Parathyroid adenoma (tissue), 2 donors: ENCODE data around the gene HLA-DOB.
"Not testable (repeated sequence)": the region's sequence is repeated elsewhere in the genome, so short reads cannot be mapped to it uniquely, and the experiment has no call there.

Experiments
- H2AFZ ChIP-seq: fragments of 300-600 bp; sonication (generic); one replicate; pipeline ENCODE4 v1.7.0; 2017; ENCODE audit warnings: antibody characterized with exemption, mild to moderate bottlenecking
- H3K27ac ChIP-seq: fragments of 300-600 bp; sonication (generic); one replicate; pipeline ENCODE4 v1.7.0; 2017
- H3K27me3 ChIP-seq: fragments of 300-600 bp; sonication (generic); one replicate; pipeline ENCODE4 v1.7.0; 2017; ENCODE audit warnings: low read length; ENCODE audit not compliant: control insufficient read depth, insufficient read depth
- H3K36me3 ChIP-seq: fragments of 300-600 bp; sonication (generic); one replicate; pipeline ENCODE4 v1.7.0; 2017; ENCODE audit warnings: low read length; ENCODE audit not compliant: control insufficient read depth, insufficient read depth
- H3K4me1 ChIP-seq: fragments of 300-600 bp; sonication (generic); one replicate; pipeline ENCODE4 v1.7.0; 2017; ENCODE audit warnings: control low read depth
- H3K4me2 ChIP-seq: fragments of 300-600 bp; sonication (generic); one replicate; pipeline ENCODE4 v1.7.0; 2017; ENCODE audit warnings: low read length
- H3K4me3 ChIP-seq: fragments of 300-600 bp; sonication (generic); one replicate; pipeline ENCODE4 v1.7.0; 2017; ENCODE audit warnings: low read depth, low read length
- H3K79me2 ChIP-seq: fragments of 300-600 bp; sonication (generic); one replicate; pipeline ENCODE4 v1.7.0; 2017; ENCODE audit warnings: control low read depth
- H3K9ac ChIP-seq: fragments of 300-600 bp; sonication (generic); one replicate; pipeline ENCODE4 v1.7.0; 2017; ENCODE audit warnings: mild to moderate bottlenecking
- H3K9me3 ChIP-seq: fragments of 300-600 bp; sonication (generic); one replicate; pipeline ENCODE4 v1.7.0; 2017; ENCODE audit warnings: low read length; ENCODE audit not compliant: control insufficient read depth
- TF ChIP-seq, protein P1 (sequence below): fragments of 300-600 bp; sonication (generic); IDR thresholded peaks from one replicate; pipeline ENCODE4 v1.7.0; 2017; ENCODE audit warnings: antibody characterized with exemption, mild to moderate bottlenecking
- donor health status: primary hyperparathyroidism.

Gene HLA-DOB

DNA sequence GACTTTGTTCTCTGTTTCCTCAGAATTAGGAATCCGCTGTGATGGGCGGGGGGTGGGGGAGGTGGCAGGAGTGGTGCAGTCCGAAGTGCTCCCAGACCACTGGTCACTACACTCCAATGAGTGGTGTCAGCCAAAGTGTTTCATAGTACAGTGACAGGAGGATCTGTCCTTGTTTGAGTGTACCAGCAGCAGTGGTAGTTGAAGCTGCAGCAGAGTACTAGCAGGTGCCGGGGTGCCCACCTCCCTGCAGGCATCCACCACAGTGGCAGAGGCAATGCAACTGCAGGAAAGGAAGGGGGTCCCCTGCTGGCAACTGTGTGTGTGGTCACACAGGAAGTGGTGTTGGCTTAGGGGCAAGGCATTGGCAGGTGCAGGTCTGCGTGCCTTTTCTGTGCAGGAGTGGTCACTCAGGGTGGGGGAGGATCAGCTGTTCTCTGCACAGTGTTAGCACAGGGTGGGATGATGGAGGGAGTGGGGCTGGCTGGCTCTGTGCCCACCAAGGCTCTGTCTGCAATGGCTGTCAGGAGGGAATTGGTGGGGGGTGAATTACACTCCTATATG lies 9.7 kb downstream of the HLA-DOB start:
- TF ChIP-seq, protein P1, sequence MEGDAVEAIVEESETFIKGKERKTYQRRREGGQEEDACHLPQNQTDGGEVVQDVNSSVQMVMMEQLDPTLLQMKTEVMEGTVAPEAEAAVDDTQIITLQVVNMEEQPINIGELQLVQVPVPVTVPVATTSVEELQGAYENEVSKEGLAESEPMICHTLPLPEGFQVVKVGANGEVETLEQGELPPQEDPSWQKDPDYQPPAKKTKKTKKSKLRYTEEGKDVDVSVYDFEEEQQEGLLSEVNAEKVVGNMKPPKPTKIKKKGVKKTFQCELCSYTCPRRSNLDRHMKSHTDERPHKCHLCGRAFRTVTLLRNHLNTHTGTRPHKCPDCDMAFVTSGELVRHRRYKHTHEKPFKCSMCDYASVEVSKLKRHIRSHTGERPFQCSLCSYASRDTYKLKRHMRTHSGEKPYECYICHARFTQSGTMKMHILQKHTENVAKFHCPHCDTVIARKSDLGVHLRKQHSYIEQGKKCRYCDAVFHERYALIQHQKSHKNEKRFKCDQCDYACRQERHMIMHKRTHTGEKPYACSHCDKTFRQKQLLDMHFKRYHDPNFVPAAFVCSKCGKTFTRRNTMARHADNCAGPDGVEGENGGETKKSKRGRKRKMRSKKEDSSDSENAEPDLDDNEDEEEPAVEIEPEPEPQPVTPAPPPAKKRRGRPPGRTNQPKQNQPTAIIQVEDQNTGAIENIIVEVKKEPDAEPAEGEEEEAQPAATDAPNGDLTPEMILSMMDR, result no peak
- H3K4me1 ChIP-seq, result no peaks in the 10 kb centered on the region
- no peak overlapping the region for H3K4me3 ChIP-seq
- no peak overlapping the region for H3K9ac ChIP-seq
- H2AFZ ChIP-seq, result no peak overlapping the region
- H3K27ac ChIP-seq, result no peak overlapping the region
- H3K36me3 ChIP-seq, result no peaks in the 10 kb centered on the region
- no peak overlapping the region for H3K4me2 ChIP-seq
- no peaks in the 10 kb centered on the region for H3K27me3 ChIP-seq
- no peaks in the 10 kb centered on the region for H3K79me2 ChIP-seq
- H3K9me3 ChIP-seq, result no peaks in the 10 kb centered on the region

DNA sequence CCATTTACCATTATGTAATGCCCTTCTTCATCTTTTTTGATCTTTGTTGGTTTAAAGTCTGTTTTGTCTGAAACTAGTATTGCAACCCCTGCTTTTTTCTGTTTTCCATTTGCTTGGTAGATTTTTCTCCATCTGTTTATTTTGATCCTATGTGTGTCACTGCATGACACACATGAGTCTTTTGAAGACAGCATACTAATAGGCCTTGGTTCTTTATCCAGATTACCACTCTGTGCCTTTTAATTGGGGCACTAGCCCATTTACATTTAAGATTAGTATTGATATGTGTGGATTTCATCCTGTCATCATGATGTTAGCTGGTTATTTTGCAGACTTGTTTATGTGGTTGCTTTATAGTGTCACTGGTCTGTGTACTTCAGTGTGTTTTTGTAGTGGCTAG lies 11.4 kb downstream of the HLA-DOB start:
- not testable (repeated sequence) for H3K79me2 ChIP-seq, H3K4me3 ChIP-seq, H3K4me2 ChIP-seq, H3K27ac ChIP-seq, H2AFZ ChIP-seq, H3K27me3 ChIP-seq, H3K4me1 ChIP-seq, H3K9ac ChIP-seq, H3K36me3 ChIP-seq, H3K9me3 ChIP-seq

DNA sequence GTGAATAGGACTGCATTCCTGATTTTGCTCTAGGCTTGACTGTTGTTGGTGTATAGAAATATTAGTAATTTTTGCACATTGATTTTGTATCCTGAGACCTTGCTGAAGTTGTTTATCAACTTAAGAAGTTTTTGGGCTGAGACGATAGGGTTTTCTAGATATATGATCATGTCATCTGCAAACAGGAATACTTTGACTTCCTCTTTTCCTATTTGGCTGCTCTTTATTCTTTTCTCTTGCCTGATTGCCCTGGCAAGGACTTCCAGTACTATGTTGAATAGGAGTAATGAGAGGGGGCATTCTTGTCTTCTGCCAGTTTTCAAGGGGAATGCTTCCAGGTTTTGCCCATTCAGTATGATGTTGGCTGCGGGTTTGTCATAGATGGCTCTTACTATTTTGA lies 13.4 kb downstream of the HLA-DOB start:
- TF ChIP-seq, protein P1, result no peak
- H3K9ac ChIP-seq, result no peak overlapping the region
- no peak overlapping the region for H2AFZ ChIP-seq
- no peaks in the 10 kb centered on the region for H3K27me3 ChIP-seq
- no peak overlapping the region for H3K4me3 ChIP-seq
- H3K36me3 ChIP-seq, result no peaks in the 10 kb centered on the region
- no peak overlapping the region for H3K4me2 ChIP-seq
- H3K27ac ChIP-seq, result no peak overlapping the region
- no peaks in the 10 kb centered on the region for H3K79me2 ChIP-seq
- no peaks in the 10 kb centered on the region for H3K9me3 ChIP-seq
- no peaks in the 10 kb centered on the region for H3K4me1 ChIP-seq

DNA sequence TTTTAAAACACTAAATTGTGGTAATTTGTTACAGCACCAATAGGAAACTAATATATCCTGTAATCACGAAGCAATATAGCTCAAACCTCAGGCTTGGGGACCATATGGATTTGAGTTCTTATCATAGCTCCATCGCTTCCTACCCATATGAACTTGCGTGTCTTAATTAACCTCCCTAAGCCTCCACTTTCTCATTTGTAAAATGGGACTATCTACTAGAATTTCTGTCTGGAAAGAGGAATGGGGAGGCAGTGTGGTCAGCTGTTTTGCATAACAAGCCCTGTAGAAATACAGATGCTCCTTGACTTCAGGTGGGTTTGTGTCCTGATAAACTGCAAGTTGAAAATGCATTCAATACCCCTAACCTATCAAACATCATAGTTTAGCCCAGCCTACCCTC lies 17.1 kb downstream of the HLA-DOB start:
- no peak overlapping the region for H3K9ac ChIP-seq
- no peak overlapping the region for H3K27ac ChIP-seq
- no peak overlapping the region for H3K4me2 ChIP-seq
- H3K27me3 ChIP-seq, result no peaks in the 10 kb centered on the region
- no peaks in the 10 kb centered on the region for H3K36me3 ChIP-seq
- H3K9me3 ChIP-seq, result no peaks in the 10 kb centered on the region
- H3K4me1 ChIP-seq, result no peaks in the 10 kb centered on the region
- H3K79me2 ChIP-seq, result no peaks in the 10 kb centered on the region
- H3K4me3 ChIP-seq, result no peak overlapping the region
- TF ChIP-seq, protein P1, result no peak
- no peak overlapping the region for H2AFZ ChIP-seq

DNA sequence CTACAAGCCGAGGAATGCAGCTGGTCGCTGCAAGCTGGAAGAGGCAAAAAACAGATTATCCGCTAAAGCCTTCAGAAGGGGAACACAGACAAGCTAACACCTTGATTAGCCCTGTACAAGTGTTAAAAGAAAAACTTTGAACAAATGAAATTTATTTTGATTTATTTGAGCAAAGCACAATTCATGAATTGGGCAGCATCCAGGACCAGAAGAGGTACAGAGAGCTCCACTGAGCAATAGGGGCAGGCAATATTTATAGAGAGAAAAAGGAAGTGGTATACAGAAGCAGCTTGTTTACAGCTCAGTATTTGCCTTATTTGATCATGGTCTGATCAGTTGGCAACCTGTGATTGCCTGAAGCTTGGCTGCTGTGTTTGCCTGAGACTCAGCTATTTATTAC lies 17.6 kb downstream of the HLA-DOB start:
- TF ChIP-seq, protein P1, result no peak
- Histone ChIP-seq H3K9ac (no peak overlapping the region), H3K27me3 (no peaks in the 10 kb centered on the region), H3K4me3 (no peak overlapping the region), H3K4me1 (no peaks in the 10 kb centered on the region), H3K36me3 (no peaks in the 10 kb centered on the region), H3K9me3 (no peaks in the 10 kb centered on the region), H3K27ac (no peak overlapping the region), H3K4me2 (no peak overlapping the region), H2AFZ (no peak overlapping the region), H3K79me2 (no peaks in the 10 kb centered on the region)
